LNCAP (cell line): ENCODE data around the gene PINK1.
A peak's percentile ranks its signal among the peaks of the same experiment; 100 is the strongest.

Source experiments
- CTCF ChIP-seq: fragments of 450-650 bp; IDR thresholded peaks from 2 replicates; pipeline ENCODE4 v1.5.1; 2017; ENCODE audit warnings: mild to moderate bottlenecking

The PINK1 gene

GRCh38 chr1:20633190-20634064 lies at the start of gene PINK1:
PINK1 (plus strand) TSS chr1:20633458; CDS start chr1:20633549, 91 bp downstream.
- TF ChIP-seq CTCF = peak; percentile 91

- TF ChIP-seq CTCF = no peak
Observed at GRCh38 chr1:20584890-20585289, 48.4 kb upstream of the PINK1 start.

GRCh38 chr1:20586953-20587660 lies 46.2 kb upstream of the PINK1 start:
- no peak for TF ChIP-seq CTCF

GRCh38 chr1:20587661-20588053 lies 45.6 kb upstream of the PINK1 start:
- TF ChIP-seq CTCF = no peak

GRCh38 chr1:20588634-20589225 lies 44.5 kb upstream of the PINK1 start, which contains the start of gene CDA:
CDA (plus strand) TSS chr1:20589097; CDS start chr1:20589130, 33 bp downstream.
- TF ChIP-seq CTCF = no peak

GRCh38 chr1:20589331-20590278 lies 43.7 kb upstream of the PINK1 start:
- TF ChIP-seq CTCF = no peak
